HEK293 (cell line): ENCODE measurements around the gene NANOS2.
A peak's percentile ranks its signal among the peaks of the same experiment; 100 is the strongest.

Experiments used
- CTCF ChIA-PET: fragments of 350-600 bp; formaldehyde crosslinking; extraction: SDS; loops from one replicate; lab custom pipeline; 2021; ENCODE audit warnings: antibody characterized with exemption; lab: Yijun Ruan, JAX
- POLR2A ChIA-PET: fragments of 300-600 bp; formaldehyde crosslinking; extraction: SDS; loops from one replicate; lab custom pipeline; 2020; ENCODE audit warnings: antibody characterized with exemption, inconsistent platforms; lab: Yijun Ruan, JAX
- H3K27ac ChIP-seq: fragments of 200-500 bp; sonication (Bioruptor generic); 2 replicates; pipeline ENCODE4 v1.5.1; 2014; ENCODE audit warnings: low read depth, low read length, control low read depth, inconsistent platforms; ENCODE audit errors: extremely low read depth
- H3K36me3 ChIP-seq, 2 experiments: fragments of 200-500 bp in 1 of 2; sonication (Bioruptor generic) in 1 of 2; 1 replicate in 1 of 2; 2 replicates in 1 of 2; pipeline ENCODE4 v1.5.1; 2014 to 2017; ENCODE audit warnings: inconsistent platforms in 2 of 2, low read length in 2 of 2; ENCODE audit not compliant: control insufficient read depth in 2 of 2, insufficient read depth in 1 of 2
- H3K4me1 ChIP-seq: fragments of 200-500 bp; sonication (Bioruptor generic); 2 replicates; pipeline ENCODE4 v1.5.1; 2014; ENCODE audit warnings: mild to moderate bottlenecking, low read length, inconsistent platforms; ENCODE audit not compliant: control insufficient read depth, insufficient read depth
- H3K4me3 ChIP-seq: 2 replicates; pipeline ENCODE4 v1.5.1; 2011; ENCODE audit warnings: low read depth, mild to moderate bottlenecking, control low read depth, low read length, moderate library complexity
- H3K9me3 ChIP-seq: fragments of 200-500 bp; sonication (Bioruptor generic); 2 replicates; pipeline ENCODE4 v1.5.1; 2014; ENCODE audit warnings: low read depth, low read length, inconsistent platforms; ENCODE audit not compliant: control insufficient read depth, insufficient read depth
- EGR2 ChIP-seq: fragments of 450-650 bp; formaldehyde crosslinking; IDR thresholded peaks from 2 replicates; pipeline ENCODE4 v1.5.1; 2016; ENCODE audit warnings: low read depth, missing biosample characterization, missing genetic modification characterization
- GLIS1 ChIP-seq: fragments of 450-650 bp; formaldehyde crosslinking; IDR thresholded peaks from 2 replicates; pipeline ENCODE4 v1.5.1; 2016; ENCODE audit warnings: missing biosample characterization, missing genetic modification characterization
- IKZF3 ChIP-seq: fragments of 450-650 bp; IDR thresholded peaks from 2 replicates; pipeline ENCODE4 v1.5.0; 2018; ENCODE audit warnings: missing biosample characterization, mild to moderate bottlenecking, missing genetic modification characterization, moderate library complexity
- KLF1 ChIP-seq: fragments of 450-650 bp; formaldehyde crosslinking; IDR thresholded peaks from 2 replicates; pipeline ENCODE4 v1.5.1; 2016; ENCODE audit warnings: missing biosample characterization, missing genetic modification characterization
- KLF17 ChIP-seq: fragments of 450-650 bp; formaldehyde crosslinking; IDR thresholded peaks from 2 replicates; pipeline ENCODE4 v1.5.1; 2016; ENCODE audit warnings: missing biosample characterization, missing genetic modification characterization
- PATZ1 ChIP-seq: fragments of 450-650 bp; formaldehyde crosslinking; IDR thresholded peaks from 2 replicates; pipeline ENCODE4 v1.5.1; 2016; ENCODE audit warnings: missing biosample characterization, missing genetic modification characterization
- PRDM6 ChIP-seq: fragments of 450-650 bp; formaldehyde crosslinking; IDR thresholded peaks from 2 replicates; pipeline ENCODE4 v1.5.1; 2017; ENCODE audit warnings: missing biosample characterization, missing genetic modification characterization
- TCF7L2 ChIP-seq: IDR thresholded peaks from 2 replicates; pipeline ENCODE4 v1.6.1; 2011; ENCODE audit warnings: low read depth, mild to moderate bottlenecking, inconsistent platforms, low read length, moderate library complexity, borderline replicate concordance
- ZBTB21 ChIP-seq: fragments of 450-650 bp; formaldehyde crosslinking; IDR thresholded peaks from 2 replicates; pipeline ENCODE4 v1.5.1; 2017; ENCODE audit warnings: missing biosample characterization, missing genetic modification characterization
- ZEB2 ChIP-seq: fragments of 450-650 bp; formaldehyde crosslinking; IDR thresholded peaks from 2 replicates; pipeline ENCODE4 v1.5.1; 2016; ENCODE audit warnings: missing biosample characterization, missing genetic modification characterization
- ZFHX2 ChIP-seq: fragments of 450-650 bp; formaldehyde crosslinking; conservative IDR thresholded peaks from 2 replicates; pipeline ENCODE4 v1.5.1; 2016; ENCODE audit warnings: missing biosample characterization, missing genetic modification characterization
- ZFP41 ChIP-seq: fragments of 450-650 bp; formaldehyde crosslinking; IDR thresholded peaks from 2 replicates; pipeline ENCODE4 v1.5.1; 2016; ENCODE audit warnings: missing biosample characterization, missing genetic modification characterization, borderline replicate concordance
- ZNF16 ChIP-seq: fragments of 450-650 bp; formaldehyde crosslinking; IDR thresholded peaks from 2 replicates; pipeline ENCODE4 v1.5.1; 2016; ENCODE audit warnings: low read depth, missing biosample characterization, missing genetic modification characterization
- ZNF18 ChIP-seq: fragments of 450-650 bp; formaldehyde crosslinking; IDR thresholded peaks from 2 replicates; pipeline ENCODE4 v1.5.1; 2016; ENCODE audit warnings: missing biosample characterization, missing genetic modification characterization
- ZNF202 ChIP-seq: fragments of 450-650 bp; formaldehyde crosslinking; IDR thresholded peaks from 2 replicates; pipeline ENCODE4 v1.5.1; 2016; ENCODE audit warnings: missing biosample characterization, missing genetic modification characterization, borderline replicate concordance
- ZNF223 ChIP-seq: fragments of 450-650 bp; formaldehyde crosslinking; IDR thresholded peaks from 2 replicates; pipeline ENCODE4 v1.5.1; 2016; ENCODE audit warnings: missing biosample characterization, missing genetic modification characterization
- ZNF324 ChIP-seq: fragments of 450-650 bp; formaldehyde crosslinking; IDR thresholded peaks from 2 replicates; pipeline ENCODE4 v1.5.1; 2016; ENCODE audit warnings: missing biosample characterization, missing genetic modification characterization
- ZNF341 ChIP-seq: fragments of 450-650 bp; formaldehyde crosslinking; IDR thresholded peaks from 2 replicates; pipeline ENCODE4; 2016; ENCODE audit warnings: low read depth, missing biosample characterization, missing genetic modification characterization
- ZNF362 ChIP-seq: fragments of 450-650 bp; formaldehyde crosslinking; IDR thresholded peaks from 2 replicates; pipeline ENCODE4 v1.5.1; 2016; ENCODE audit warnings: missing biosample characterization, missing genetic modification characterization
- ZNF37A ChIP-seq: fragments of 450-650 bp; IDR thresholded peaks from 2 replicates; pipeline ENCODE4 v1.5.1; 2018; ENCODE audit warnings: missing biosample characterization, missing genetic modification characterization
- ZNF394 ChIP-seq: fragments of 450-650 bp; formaldehyde crosslinking; IDR thresholded peaks from 2 replicates; pipeline ENCODE4 v1.5.1; 2016; ENCODE audit warnings: missing biosample characterization, missing genetic modification characterization, mild to moderate bottlenecking, moderate library complexity, borderline replicate concordance
- ZNF501 ChIP-seq: fragments of 450-650 bp; formaldehyde crosslinking; IDR thresholded peaks from 2 replicates; pipeline ENCODE4 v1.5.1; 2016; ENCODE audit warnings: missing biosample characterization, missing genetic modification characterization
- ZNF558 ChIP-seq: fragments of 450-650 bp; formaldehyde crosslinking; IDR thresholded peaks from 2 replicates; pipeline ENCODE4 v1.5.1; 2016; ENCODE audit warnings: missing biosample characterization, missing genetic modification characterization
- ZNF596 ChIP-seq: fragments of 450-650 bp; IDR thresholded peaks from 2 replicates; pipeline ENCODE4 v1.5.0; 2018; ENCODE audit warnings: missing biosample characterization, mild to moderate bottlenecking, missing genetic modification characterization, moderate library complexity
- ZNF660 ChIP-seq: fragments of 450-650 bp; IDR thresholded peaks from 2 replicates; pipeline ENCODE4 v1.5.1; 2018; ENCODE audit warnings: missing biosample characterization, mild to moderate bottlenecking, missing genetic modification characterization
- ZNF747 ChIP-seq: fragments of 450-650 bp; formaldehyde crosslinking; IDR thresholded peaks from 2 replicates; pipeline ENCODE4 v1.5.1; 2016; ENCODE audit warnings: missing biosample characterization, missing genetic modification characterization
- ZXDB ChIP-seq: fragments of 450-650 bp; formaldehyde crosslinking; IDR thresholded peaks from 2 replicates; pipeline ENCODE4 v1.5.1; 2016; ENCODE audit warnings: missing biosample characterization, missing genetic modification characterization
- TF ChIP-seq, protein P1 (sequence below): fragments of 450-650 bp; formaldehyde crosslinking; IDR thresholded peaks from 2 replicates; pipeline ENCODE4 v1.5.1; 2016; ENCODE audit warnings: missing biosample characterization, missing genetic modification characterization

Gene NANOS2

GRCh38 chr19:45952686-45953505 is 38.3 kb upstream of the NANOS2 start:
- Histone ChIP-seq H3K27ac (no peak overlapping the region), H3K36me3 (peaks cover 0 to 3% of the 10 kb centered on the region in 2 experiments; a peak in 1 of 3 replicates), H3K9me3 (no peaks in the 10 kb centered on the region), H3K4me3 (peak overlapping the region; percentile 49), H3K4me1 (peaks cover 6% of the 10 kb centered on the region; the same call in 1 of the 2 replicates)
- ChIA-PET CTCF (interaction anchor here (0.7 to 1.3 kb wide), 4 partner anchors 8 to 136 kb away, joined by 3 to 4 read pairs (median 4); no protein-coding TSS in a partner anchor), POLR2A (interaction anchor here (0.9 to 1.6 kb wide), 5 partner anchors 9 to 50 kb away, joined by 3 to 9 read pairs (median 3); partner anchors contain the start of genes CCDC61, MYPOP and NOVA2)
- no peak for TF ChIP-seq ZNF202 (tag by site-specific recombination)
- TF ChIP-seq IKZF3, result peak; percentile 56; the same call in 1 of the 2 replicates
- TF ChIP-seq KLF17, result no peak
- no peak for TF ChIP-seq ZNF37A (tag by site-specific recombination)
- TF ChIP-seq ZNF18 (tag by site-specific recombination), result no peak
- 0 out of 2 replicates have a peak, but pooled peaks have one; percentile 72 for TF ChIP-seq ZXDB (tag by site-specific recombination)
- no peak for TF ChIP-seq ZNF362 (tag by site-specific recombination)
- peak; percentile 54 for TF ChIP-seq KLF1 (tag by site-specific recombination)
- TF ChIP-seq ZNF501 (tag by site-specific recombination), result peak; percentile 84
- no peak for TF ChIP-seq PRDM6 (tag by site-specific recombination)
- TF ChIP-seq ZNF16 (tag by site-specific recombination), result no peak
- 0 out of 2 replicates have a peak, but pooled peaks have one; percentile 27 for TF ChIP-seq ZEB2
- TF ChIP-seq PATZ1 (tag by site-specific recombination), result peak; percentile 67; the same call in 1 of the 2 replicates
- TF ChIP-seq ZNF747 (tag by site-specific recombination), result no peak
- TF ChIP-seq ZNF558 (tag by site-specific recombination), result no peak
- no peak for TF ChIP-seq ZNF223
- TF ChIP-seq, protein P1, sequence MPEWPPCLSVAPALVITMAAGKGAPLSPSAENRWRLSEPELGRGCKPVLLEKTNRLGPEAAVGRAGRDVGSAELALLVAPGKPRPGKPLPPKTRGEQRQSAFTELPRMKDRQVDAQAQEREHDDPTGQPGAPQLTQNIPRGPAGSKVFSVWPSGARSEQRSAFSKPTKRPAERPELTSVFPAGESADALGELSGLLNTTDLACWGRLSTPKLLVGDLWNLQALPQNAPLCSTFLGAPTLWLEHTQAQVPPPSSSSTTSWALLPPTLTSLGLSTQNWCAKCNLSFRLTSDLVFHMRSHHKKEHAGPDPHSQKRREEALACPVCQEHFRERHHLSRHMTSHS (tag by site-specific recombination), result no peak
- peak; percentile 81 for TF ChIP-seq ZNF660 (tag by site-specific recombination)
- TF ChIP-seq ZNF394 (tag by site-specific recombination), result peak; percentile 58
- no peak for TF ChIP-seq ZFP41 (tag by site-specific recombination)
- TF ChIP-seq ZNF324, result no peak
- TF ChIP-seq GLIS1, result peak; percentile 60
- no peak for TF ChIP-seq ZNF596 (tag by site-specific recombination)
- TF ChIP-seq TCF7L2, result no peak
- peak; percentile 60 for TF ChIP-seq ZFHX2 (tag by site-specific recombination)
- TF ChIP-seq EGR2 (tag by site-specific recombination), result 0 out of 2 replicates have a peak, but pooled peaks have one; percentile 4
- no peak; the same call in 1 of the 2 replicates for TF ChIP-seq ZNF341 (tag by site-specific recombination)
- TF ChIP-seq ZBTB21 (tag by site-specific recombination), result peak; percentile 64
